H1 (cell line): ENCODE results near the gene SPTB. TPM values are rescaled to one million over a fixed set of nuclear protein-coding genes. Genes with fewer than 3 reads are reported as not detected.

Experiments
- NRF1 ChIP-seq: IDR thresholded peaks from 2 replicates; pipeline ENCODE4 v1.6.1; 2011; ENCODE audit warnings: mild to moderate bottlenecking, low read depth, low read length, improper control_type of control experiment
- polyA plus RNA-seq, 7 experiments: library from polyadenylated mRNA; depleted of rRNA in 3 of 7; stranded (reverse) in 5 of 7; unstranded in 2 of 7; fragments of >200 nt in 5 of 7; fragments of 200-250 nt in 2 of 7; gene quantifications; 1 replicate in 5 of 7; 2 replicates in 1 of 7; 4 replicates in 1 of 7; pipeline versions ENCODE4 v1.2.1 to v1.2.3, GENCODE V29; 2011 to 2013; ENCODE audit warnings: missing spikeins in 2 of 7, mixed read lengths in 2 of 7
- total RNA-seq: library from RNA; stranded (reverse); fragmentation: NEBNext Ultra II Directional; extraction: Animal tissue kit (Norgen Biotek cat#: 25700); gene quantifications from 2 replicates; pipeline ENCODE4 v1.2.1, GENCODE V29; 2021

Gene SPTB
- total and polyA plus RNA-seq, 2 of the 8 experiments (the other 6 are each of a cell fraction or from before 2014, with no cell fraction given) = 0.30 to 2.4 TPM

- TF ChIP-seq NRF1 = no peak
These were observed 120.8 kb downstream of the SPTB start (continued) for GRCh38 chr14:64758691-64759554.
